GM18519 (cell line): ENCODE measurements around the gene WNT5B.

Experiments
- ATAC-seq: cut with Tn5 transposase; IDR thresholded peaks from one replicate; pipeline ENCODE4 v1.9.1; 2021; ENCODE audit warnings: mild to moderate bottlenecking, moderate library complexity; ENCODE audit not compliant: unreplicated experiment, low FRiP score

WNT5B gene

GRCh38 chr12:1628666-1629337 is at the start of gene WNT5B:
Gene WNT5B, plus strand, starts transcription at chr12:1629231. Its CDS starts 2,124 bp downstream, at chr12:1631355.
- no peak for ATAC-seq

- no peak for ATAC-seq
Measured at GRCh38 chr12:1579651-1580435, 49.2 kb upstream of the WNT5B start.

GRCh38 chr12:1580526-1580925 is 48.5 kb upstream of the WNT5B start:
- no peak for ATAC-seq

GRCh38 chr12:1581973-1582708 is 46.9 kb upstream of the WNT5B start:
- no peak for ATAC-seq

- ATAC-seq, result no peak
Measured at GRCh38 chr12:1582709-1583050, 46.4 kb upstream of the WNT5B start.

GRCh38 chr12:1583421-1584078 is 45.5 kb upstream of the WNT5B start:
- no peak for ATAC-seq

- no peak for ATAC-seq
Measured at GRCh38 chr12:1584326-1584725, 44.7 kb upstream of the WNT5B start.

GRCh38 chr12:1587927-1588574 is 41.0 kb upstream of the WNT5B start:
- ATAC-seq, result no peak

- no peak for ATAC-seq
Measured at GRCh38 chr12:1588575-1588947, 40.5 kb upstream of the WNT5B start.

GRCh38 chr12:1590221-1590979 is 38.6 kb upstream of the WNT5B start:
- no peak for ATAC-seq

- ATAC-seq, result no peak
Measured at GRCh38 chr12:1591034-1591433, 38.0 kb upstream of the WNT5B start.

- no peak for ATAC-seq
Measured at GRCh38 chr12:1591543-1591942, 37.5 kb upstream of the WNT5B start.

- no peak for ATAC-seq
Measured at GRCh38 chr12:1592444-1593173, 36.4 kb upstream of the WNT5B start.

- peak; percentile 13 for ATAC-seq
Measured at GRCh38 chr12:1593174-1594005, 35.6 kb upstream of the WNT5B start.

GRCh38 chr12:1594006-1594260 is 35.1 kb upstream of the WNT5B start:
- ATAC-seq, result no peak

- ATAC-seq, result peak; percentile 43
Measured at GRCh38 chr12:1594261-1595025, 34.6 kb upstream of the WNT5B start, which contains the start of gene FBXL14. Gene FBXL14, minus strand, starts transcription at chr12:1594581. Its CDS starts 515 bp downstream, at chr12:1594066.

- ATAC-seq, result peak; percentile 4
Measured at GRCh38 chr12:1595026-1595561, 33.9 kb upstream of the WNT5B start.
